D721Med (cell line): ENCODE results near the gene CFAP298.

ENCODE experiments used
- DNase-seq: peaks from one replicate; pipeline ENCODE4 v3.0.0; 2011; ENCODE audit warnings: low spot score; ENCODE audit not compliant: insufficient read length
- FAIRE-seq: peaks from 2 replicates; lab custom pipeline; 2011; peaks lifted over from hg19 to GRCh38; lab: Jason Lieb, UNC
- CTCF ChIP-seq: IDR thresholded peaks from 2 replicates; pipeline ENCODE4 v1.5.1; 2012; ENCODE audit warnings: mild to moderate bottlenecking, control low read depth; ENCODE audit not compliant: insufficient read depth; ENCODE audit errors: missing control alignments

The CFAP298 gene

GRCh38 chr21:32585042-32585710 is 27.0 kb downstream of the CFAP298 start, which contains the start of gene TCP10L:
TCP10L (minus strand) TSS chr21:32585523; CDS start chr21:32584304, 1,219 bp downstream.
- no peak for TF ChIP-seq CTCF
- no peak for FAIRE-seq
- no peak for DNase-seq

- TF ChIP-seq CTCF = no peak
- DNase-seq (no peak), FAIRE-seq (no peak)
Observed at GRCh38 chr21:32584472-32584871, 27.7 kb downstream of the CFAP298 start.

- no peak for TF ChIP-seq CTCF
- DNase-seq (no peak), FAIRE-seq (no peak)
Observed at GRCh38 chr21:32581732-32582131, 30.4 kb downstream of the CFAP298 start.

GRCh38 chr21:32580949-32581348 is 31.2 kb downstream of the CFAP298 start:
- DNase-seq (no peak), FAIRE-seq (no peak)
- TF ChIP-seq CTCF = no peak

GRCh38 chr21:32578107-32578691 is 34.0 kb downstream of the CFAP298 start:
- DNase-seq (no peak), FAIRE-seq (no peak)
- TF ChIP-seq CTCF = peak; percentile 35

- FAIRE-seq (no peak), DNase-seq (no peak)
- no peak for TF ChIP-seq CTCF
Observed at GRCh38 chr21:32576011-32576410, 36.2 kb downstream of the CFAP298 start.
